CD4-positive, CD25-positive, alpha-beta regulatory T cell (primary cell): ENCODE measurements around the gene MGLL. TPM values are rescaled to one million over a fixed set of nuclear protein-coding genes. Genes with fewer than 3 reads are reported as not detected.

Source experiments
- ATAC-seq, 2 donors: fragments of 150-1000 bp; cut with Tn5 transposase; one replicate each; pipeline ENCODE4 v1.10.0; 2021; ENCODE audit warnings: low read depth in 2 of 2, moderate number of reproducible peaks in 2 of 2, moderate library complexity in 1 of 2
- DNase-seq, 3 donors: peaks; one replicate each; pipeline versions ENCODE4 v3.0.0 to v3.0.0-alpha.2; 2012 to 2022; ENCODE audit warnings: mixed read lengths in 1 of 3
- H3K27ac ChIP-seq: one replicate; pipeline ENCODE4 v1.7.0; 2013; ENCODE audit warnings: mild to moderate bottlenecking, low read length; ENCODE audit not compliant: insufficient read depth, poor library complexity, severe bottlenecking
- H3K27me3 ChIP-seq: one replicate; pipeline ENCODE4 v1.7.0; 2013; ENCODE audit warnings: low read length; ENCODE audit not compliant: control insufficient read depth, insufficient read depth
- H3K36me3 ChIP-seq: one replicate; pipeline ENCODE4 v1.7.0; 2013; ENCODE audit warnings: mild to moderate bottlenecking, low read length, moderate library complexity; ENCODE audit not compliant: control insufficient read depth, insufficient read depth
- H3K4me1 ChIP-seq: 2 replicates; pipeline ENCODE4 v1.7.0; 2013; ENCODE audit warnings: mild to moderate bottlenecking, low read length; ENCODE audit not compliant: insufficient read depth, control insufficient read depth, poor library complexity, severe bottlenecking
- H3K4me3 ChIP-seq: one replicate; pipeline ENCODE4 v1.7.0; 2013; ENCODE audit warnings: low read depth, mild to moderate bottlenecking, low read length, moderate library complexity
- H3K9me3 ChIP-seq, 2 experiments: 1 replicate in 1 of 2; 2 replicates in 1 of 2; pipeline ENCODE4 v1.7.0; 2013; ENCODE audit warnings: low read length in 2 of 2, mild to moderate bottlenecking in 1 of 2, moderate library complexity in 1 of 2; ENCODE audit not compliant: control insufficient read depth in 2 of 2
- H3K27ac Mint-ChIP-seq, 3 donors: one replicate each; pipeline ENCODE4 v1.8.0; 2020 to 2022; ENCODE audit warnings: mild to moderate bottlenecking in 3 of 3, mixed read lengths in 3 of 3, moderate library complexity in 2 of 3
- H3K27me3 Mint-ChIP-seq: one replicate; pipeline ENCODE4 v1.8.0; 2022; ENCODE audit warnings: mild to moderate bottlenecking, mixed read lengths
- H3K36me3 Mint-ChIP-seq: one replicate; pipeline ENCODE4 v1.8.0; 2020; ENCODE audit warnings: mixed read lengths
- H3K4me1 Mint-ChIP-seq, 4 donors: one replicate each; pipeline ENCODE4 v1.8.0; 2020 to 2022; ENCODE audit warnings: mixed read lengths in 4 of 4, mild to moderate bottlenecking in 1 of 4
- H3K4me3 Mint-ChIP-seq, 4 donors: one replicate each; pipeline ENCODE4 v1.8.0; 2020 to 2022; ENCODE audit warnings: mild to moderate bottlenecking in 4 of 4, mixed read lengths in 4 of 4, moderate library complexity in 3 of 4
- H3K9me3 Mint-ChIP-seq, 7 donors: one replicate each; pipeline ENCODE4 v1.8.0; 2020 to 2022; ENCODE audit warnings: mixed read lengths in 7 of 7, mild to moderate bottlenecking in 3 of 7, moderate library complexity in 2 of 7
- polyA plus RNA-seq, 4 donors: library from polyadenylated mRNA; unstranded; fragments of 300-500 nt; fragmentation: Illumina TruSeq; gene quantifications; one replicate each; pipeline ENCODE4 v1.2.3, GENCODE V29; 2021
- total RNA-seq: library from RNA; stranded (reverse); gene quantifications from one replicate; pipeline ENCODE4 v1.2.3, GENCODE V29; 2022

Gene MGLL
- total and polyA plus RNA-seq, 5 donors from 2014 or later: 0.06 to 1.7 (median 1.4) TPM; not detected in 2

DNA sequence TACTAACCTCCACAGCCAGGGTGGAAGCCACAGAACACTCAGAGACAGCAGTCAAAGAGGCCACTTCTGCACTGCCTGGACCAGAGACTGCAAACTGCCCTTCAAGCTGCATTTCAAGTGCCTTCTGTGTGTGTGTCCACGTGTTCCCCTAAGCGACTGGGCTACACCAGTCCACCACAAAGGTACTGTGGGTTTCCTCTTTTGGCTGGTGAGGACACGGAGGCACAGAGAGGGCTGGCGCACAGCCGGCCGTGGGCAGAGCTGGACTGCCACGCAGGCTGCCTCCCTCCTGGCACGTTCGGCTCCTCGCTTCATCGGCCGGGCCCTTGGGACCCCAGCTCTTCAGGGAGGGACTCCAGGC lies 60.9 kb downstream of the MGLL start:
- ATAC-seq (peak; percentile 15 to 25), DNase-seq (no peak)
- no peaks in the 10 kb centered on the region for H3K36me3 ChIP-seq
- Mint-ChIP-seq H3K9me3 (no peaks in the 10 kb centered on the region), H3K4me3 (no peak overlapping the region), H3K4me1 (peaks cover 0 to 3% (median 0%) of the 10 kb centered on the region in 4 donors), H3K36me3 (no peaks in the 10 kb centered on the region), H3K27ac (peak overlapping the region in 1 of 3 donors; percentile 56), H3K27me3 (peaks cover 7% of the 10 kb centered on the region)
- no peak overlapping the region for H3K27ac ChIP-seq
- no peaks in the 10 kb centered on the region for H3K9me3 ChIP-seq
- no peaks in the 10 kb centered on the region for H3K4me1 ChIP-seq
- no peak overlapping the region for H3K4me3 ChIP-seq
- H3K27me3 ChIP-seq: no peaks in the 10 kb centered on the region

DNA sequence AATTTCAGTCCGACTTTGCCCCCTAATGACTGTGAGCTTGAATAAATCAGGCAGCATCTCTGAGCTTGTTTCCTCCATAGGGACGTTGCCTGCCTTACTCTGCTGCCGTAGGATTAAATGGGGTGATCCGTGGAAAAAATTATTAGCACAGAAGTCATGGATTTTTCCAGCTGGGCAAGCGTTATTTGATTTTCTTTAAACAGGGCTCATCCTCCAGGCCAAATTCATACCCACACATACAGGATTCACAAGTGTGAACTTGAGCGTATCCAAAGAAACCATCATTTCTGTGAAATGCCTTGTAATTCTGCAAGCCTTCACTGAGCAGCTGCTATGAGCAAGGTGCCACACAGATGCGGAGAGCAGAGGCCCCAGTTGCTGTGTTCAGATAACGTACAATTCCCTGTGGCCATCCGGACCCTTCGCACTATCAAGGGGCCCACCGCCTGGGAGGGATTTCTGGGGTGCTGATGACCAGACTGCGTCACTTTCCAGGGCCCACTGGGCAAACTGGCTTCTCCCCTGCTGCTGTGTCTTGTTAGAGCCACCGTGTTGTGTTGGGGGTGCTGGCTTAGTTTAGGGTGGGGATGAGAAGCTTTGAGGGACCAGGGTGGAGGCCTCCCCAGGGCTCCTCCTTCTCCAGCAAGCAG lies 61.4 kb downstream of the MGLL start:
- no peaks in the 10 kb centered on the region for H3K9me3 Mint-ChIP-seq
- no peak for ATAC-seq

DNA sequence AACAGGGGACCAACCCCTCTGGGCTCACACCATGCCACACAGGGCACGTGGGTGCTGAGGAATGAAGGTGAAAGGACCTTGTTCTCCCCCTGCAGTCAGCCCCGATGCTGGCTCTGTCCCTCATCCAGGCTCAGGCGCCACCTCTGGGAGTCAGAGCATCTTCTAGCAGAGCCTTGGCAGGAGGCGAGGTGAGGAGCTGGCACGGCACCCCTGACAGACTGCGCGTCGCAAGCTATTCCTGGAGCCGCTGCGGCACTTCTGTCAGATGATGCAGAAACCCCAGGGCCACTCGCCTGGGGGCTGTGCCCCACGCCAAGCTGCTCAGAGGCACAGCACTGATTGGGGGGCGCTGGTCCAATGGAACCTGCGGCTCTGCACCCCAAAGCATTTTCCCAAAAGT lies 62.0 kb downstream of the MGLL start:
- DNase-seq: no peak
- no peaks in the 10 kb centered on the region for H3K4me1 ChIP-seq
- no peaks in the 10 kb centered on the region for H3K36me3 ChIP-seq
- Mint-ChIP-seq H3K9me3 (no peaks in the 10 kb centered on the region), H3K36me3 (no peaks in the 10 kb centered on the region), H3K4me3 (no peak overlapping the region), H3K27me3 (peaks cover 7% of the 10 kb centered on the region), H3K27ac (no peak overlapping the region), H3K4me1 (peaks cover 0 to 4% (median 0%) of the 10 kb centered on the region in 4 donors)
- H3K4me3 ChIP-seq: no peak overlapping the region
- no peaks in the 10 kb centered on the region for H3K27me3 ChIP-seq
- no peak for ATAC-seq
- no peak overlapping the region for H3K27ac ChIP-seq
- no peaks in the 10 kb centered on the region for H3K9me3 ChIP-seq

More for the DNA sequence above, 61.4 kb downstream of the MGLL start:
- DNase-seq: no peak
- Histone ChIP-seq H3K4me1 (no peaks in the 10 kb centered on the region), H3K36me3 (no peaks in the 10 kb centered on the region), H3K9me3 (no peaks in the 10 kb centered on the region), H3K27me3 (no peaks in the 10 kb centered on the region), H3K4me3 (no peak overlapping the region), H3K27ac (no peak overlapping the region)
- H3K27me3 Mint-ChIP-seq: peaks cover 7% of the 10 kb centered on the region
- no peak overlapping the region for H3K4me3 Mint-ChIP-seq
- H3K4me1 Mint-ChIP-seq: peaks cover 0 to 3% (median 0%) of the 10 kb centered on the region in 4 donors
- H3K36me3 Mint-ChIP-seq: no peaks in the 10 kb centered on the region
- H3K27ac Mint-ChIP-seq: no peak overlapping the region

DNA sequence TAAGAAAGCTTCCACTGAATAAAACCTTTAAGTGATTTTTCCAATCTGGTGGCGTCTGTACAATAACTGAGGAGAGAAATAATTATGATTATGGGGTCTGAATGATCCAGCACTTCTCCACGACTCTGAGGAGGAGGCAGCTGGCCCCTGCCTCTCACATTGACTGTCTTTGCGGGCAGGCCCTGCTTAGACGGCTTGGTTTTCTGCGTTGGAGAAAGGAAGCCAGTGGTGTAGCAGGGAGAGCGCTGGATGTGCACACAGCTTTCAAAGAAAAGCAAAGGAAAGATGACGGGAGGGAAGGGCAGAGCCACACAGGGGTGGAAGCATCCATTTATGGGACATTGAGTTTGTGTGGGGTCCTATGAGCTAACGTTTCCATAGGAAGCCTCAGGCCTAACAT lies 62.5 kb downstream of the MGLL start:
- DNase-seq (no peak), ATAC-seq (no peak)
- no peaks in the 10 kb centered on the region for H3K9me3 ChIP-seq
- H3K4me3 Mint-ChIP-seq: no peak overlapping the region
- H3K9me3 Mint-ChIP-seq: no peaks in the 10 kb centered on the region
- peaks cover 0 to 9% (median under 1%) of the 10 kb centered on the region in 4 donors for H3K4me1 Mint-ChIP-seq
- no peaks in the 10 kb centered on the region for H3K4me1 ChIP-seq
- H3K27me3 ChIP-seq: no peaks in the 10 kb centered on the region
- H3K4me3 ChIP-seq: no peak overlapping the region
- H3K36me3 ChIP-seq: no peaks in the 10 kb centered on the region
- H3K27ac ChIP-seq: no peak overlapping the region
- peaks cover 7% of the 10 kb centered on the region for H3K27me3 Mint-ChIP-seq
- no peaks in the 10 kb centered on the region for H3K36me3 Mint-ChIP-seq
- H3K27ac Mint-ChIP-seq: no peak overlapping the region

DNA sequence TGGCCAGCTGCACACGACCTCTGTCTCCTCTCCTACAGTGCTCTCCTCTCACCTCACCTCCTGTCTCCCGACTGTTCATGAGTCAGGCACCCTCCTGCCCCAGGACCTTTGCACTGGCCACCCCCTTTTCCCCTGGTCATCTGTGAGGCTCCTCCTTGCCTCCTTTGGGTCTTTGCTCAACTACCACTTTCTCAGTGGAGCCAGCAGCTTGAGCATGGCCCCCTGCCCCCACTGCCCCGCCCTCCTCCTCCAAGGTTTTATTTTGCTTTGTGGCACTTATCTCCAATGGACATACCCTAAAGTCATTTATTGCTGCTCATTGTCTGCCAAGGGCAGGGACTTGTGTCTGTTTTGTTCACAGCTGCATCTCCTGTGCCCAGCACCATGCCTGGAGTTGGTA lies 64.3 kb downstream of the MGLL start:
- H3K4me3 ChIP-seq: no peak overlapping the region
- no peak overlapping the region for H3K4me3 Mint-ChIP-seq
- no peak overlapping the region for H3K27ac Mint-ChIP-seq
- ATAC-seq (no peak), DNase-seq (no peak)
- no peaks in the 10 kb centered on the region for H3K27me3 ChIP-seq
- H3K36me3 Mint-ChIP-seq: no peaks in the 10 kb centered on the region
- H3K9me3 ChIP-seq: no peaks in the 10 kb centered on the region
- peaks cover 0 to 14% (median 2%) of the 10 kb centered on the region in 4 donors for H3K4me1 Mint-ChIP-seq
- no peaks in the 10 kb centered on the region for H3K9me3 Mint-ChIP-seq
- no peaks in the 10 kb centered on the region for H3K4me1 ChIP-seq
- H3K27ac ChIP-seq: no peak overlapping the region
- no peaks in the 10 kb centered on the region for H3K36me3 ChIP-seq
- peaks cover 11% of the 10 kb centered on the region for H3K27me3 Mint-ChIP-seq

DNA sequence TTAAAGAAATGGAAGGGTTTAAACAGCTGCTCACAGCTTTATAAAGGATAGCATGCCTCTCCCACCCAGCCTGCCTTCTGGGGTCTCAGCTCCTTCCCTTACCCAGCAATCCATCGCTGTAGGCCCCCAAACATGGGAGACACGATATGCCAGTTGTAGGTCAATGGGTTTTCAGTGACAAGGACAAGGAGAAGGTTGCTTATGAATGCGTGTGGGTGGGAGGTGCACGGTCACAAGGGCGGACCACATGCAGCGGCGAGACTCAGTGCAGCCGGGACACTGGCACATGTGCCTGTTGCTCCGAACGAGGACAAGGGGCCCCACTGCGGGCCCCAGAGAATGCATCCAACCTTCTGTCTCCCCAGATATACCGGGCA lies 67.0 kb downstream of the MGLL start:
- H3K36me3 Mint-ChIP-seq: no peaks in the 10 kb centered on the region
- H3K36me3 ChIP-seq: no peaks in the 10 kb centered on the region
- H3K27me3 ChIP-seq: no peaks in the 10 kb centered on the region
- no peak overlapping the region for H3K27ac Mint-ChIP-seq
- ATAC-seq (no peak), DNase-seq (no peak)
- H3K9me3 ChIP-seq: no peaks in the 10 kb centered on the region
- no peaks in the 10 kb centered on the region for H3K9me3 Mint-ChIP-seq
- no peaks in the 10 kb centered on the region for H3K4me1 ChIP-seq
- peaks cover 23% of the 10 kb centered on the region for H3K27me3 Mint-ChIP-seq
- no peak overlapping the region for H3K4me3 ChIP-seq
- no peak overlapping the region for H3K4me3 Mint-ChIP-seq
- H3K4me1 Mint-ChIP-seq: peaks cover 0 to 11% (median 2%) of the 10 kb centered on the region in 4 donors
- no peak overlapping the region for H3K27ac ChIP-seq

DNA sequence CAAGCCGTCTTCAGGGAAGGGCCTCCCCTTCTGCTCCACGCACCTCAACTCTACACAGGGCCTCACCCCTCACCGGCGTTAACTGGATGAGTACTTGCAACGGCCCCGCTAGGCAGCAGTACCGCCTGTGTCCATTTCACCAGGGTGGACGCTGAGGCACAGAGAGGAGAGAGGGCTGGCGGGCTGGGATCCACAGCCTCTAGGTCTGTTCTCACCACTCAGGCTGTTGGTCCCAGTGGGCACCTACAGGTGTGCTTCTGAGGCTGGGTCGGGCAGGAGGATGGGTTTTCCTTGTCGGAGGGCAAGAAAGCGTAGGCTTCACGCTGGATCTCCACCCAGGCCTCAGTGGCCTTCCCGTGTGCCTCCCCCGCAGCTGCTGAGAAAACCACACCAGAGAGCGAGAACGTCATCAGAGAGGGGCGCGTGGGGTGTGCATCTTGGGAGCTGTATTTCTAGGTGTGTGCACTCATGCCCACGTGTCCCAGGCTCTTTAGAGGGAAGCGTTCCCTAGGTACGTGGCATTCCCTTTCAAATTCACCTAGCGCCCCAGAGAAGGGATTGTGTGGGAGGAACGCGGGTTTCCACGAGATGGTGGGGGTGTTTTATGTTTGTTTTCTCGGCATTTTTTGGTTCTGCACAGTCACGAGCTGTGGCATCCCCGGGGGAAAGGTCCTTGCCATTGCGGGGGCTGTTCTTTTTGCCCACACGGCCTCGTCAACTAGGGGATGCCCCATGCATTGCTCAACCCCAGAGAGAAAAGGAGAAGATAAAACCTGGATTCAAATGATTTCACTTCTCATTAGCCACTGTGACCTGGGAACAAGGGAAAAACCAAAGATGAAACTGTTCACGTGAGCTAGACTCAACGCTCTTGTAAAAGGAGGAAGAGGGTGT lies 67.7 kb downstream of the MGLL start:
- Histone ChIP-seq H3K4me1 (no peaks in the 10 kb centered on the region), H3K27me3 (no peaks in the 10 kb centered on the region), H3K27ac (no peak overlapping the region), H3K4me3 (no peak overlapping the region), H3K9me3 (no peaks in the 10 kb centered on the region), H3K36me3 (no peaks in the 10 kb centered on the region)
- ATAC-seq (peak; percentile 28 to 41), DNase-seq (no peak)
- Mint-ChIP-seq H3K9me3 (peaks cover 0 to 1% (median 0%) of the 10 kb centered on the region in 7 donors), H3K27me3 (peaks cover 27% of the 10 kb centered on the region), H3K27ac (no peak overlapping the region), H3K36me3 (no peaks in the 10 kb centered on the region), H3K4me3 (peak overlapping the region in 1 of 4 donors; percentile 61), H3K4me1 (peaks cover 0 to 11% (median 2%) of the 10 kb centered on the region in 4 donors)
